ENCODE measurements around the gene RABGAP1.

RABGAP1 gene

GRCh38 chr9:122944960-122945888 lies 4.4 kb downstream of the RABGAP1 start:
- DNase-seq (ENCODE audit: low read depth in 2 of 2), result no peak

- no peak for DNase-seq (ENCODE audit: low read depth in 2 of 2)
These were observed 5.7 kb downstream of the RABGAP1 start for GRCh38 chr9:122946461-122947005.

GRCh38 chr9:122948313-122948712 lies 7.5 kb downstream of the RABGAP1 start:
- no peak for DNase-seq (ENCODE audit: low read depth in 2 of 2)

- DNase-seq (ENCODE audit: low read depth in 2 of 2), result no peak
These were observed 8.9 kb downstream of the RABGAP1 start for GRCh38 chr9:122949696-122950095.

GRCh38 chr9:122950263-122950662 lies 9.4 kb downstream of the RABGAP1 start:
- no peak for DNase-seq (ENCODE audit: low read depth in 2 of 2)

- DNase-seq (ENCODE audit: low read depth in 2 of 2), result no peak
These were observed 10.2 kb downstream of the RABGAP1 start for GRCh38 chr9:122951056-122951455.

GRCh38 chr9:122954253-122954691 lies 13.5 kb downstream of the RABGAP1 start:
- no peak for DNase-seq (ENCODE audit: low read depth in 2 of 2)

GRCh38 chr9:122955961-122956360 lies 15.1 kb downstream of the RABGAP1 start:
- DNase-seq (ENCODE audit: low read depth in 2 of 2), result no peak

- no peak for DNase-seq (ENCODE audit: low read depth in 2 of 2)
These were observed 20.3 kb downstream of the RABGAP1 start for GRCh38 chr9:122961139-122961538.

- DNase-seq (ENCODE audit: low read depth in 2 of 2), result no peak
These were observed 34.4 kb downstream of the RABGAP1 start for GRCh38 chr9:122975196-122975595.

GRCh38 chr9:122978601-122979000 lies 37.8 kb downstream of the RABGAP1 start:
- no peak for DNase-seq (ENCODE audit: low read depth in 2 of 2)

- no peak for DNase-seq (ENCODE audit: low read depth in 2 of 2)
These were observed 45.2 kb downstream of the RABGAP1 start for GRCh38 chr9:122986010-122986409.

GRCh38 chr9:122988141-122988540 lies 47.3 kb downstream of the RABGAP1 start:
- DNase-seq (ENCODE audit: low read depth in 2 of 2), result no peak

GRCh38 chr9:122988920-122989621 lies 48.3 kb downstream of the RABGAP1 start:
- no peak for DNase-seq (ENCODE audit: low read depth in 2 of 2)

GRCh38 chr9:122991370-122991830 lies 50.6 kb downstream of the RABGAP1 start:
- DNase-seq (ENCODE audit: low read depth in 2 of 2), result peak; percentile 5 to 11

- DNase-seq (ENCODE audit: low read depth in 2 of 2), result no peak
These were observed 55.8 kb downstream of the RABGAP1 start for GRCh38 chr9:122996586-122996985.

GRCh38 chr9:122998448-122998847 lies 57.6 kb downstream of the RABGAP1 start:
- DNase-seq (ENCODE audit: low read depth in 2 of 2), result no peak

GRCh38 chr9:123000371-123001068 lies 59.7 kb downstream of the RABGAP1 start:
- no peak for DNase-seq (ENCODE audit: low read depth in 2 of 2)

- DNase-seq (ENCODE audit: low read depth in 2 of 2), result no peak
These were observed 61.9 kb downstream of the RABGAP1 start for GRCh38 chr9:123002754-123003153.

GRCh38 chr9:123003466-123003865 lies 62.6 kb downstream of the RABGAP1 start:
- DNase-seq (ENCODE audit: low read depth in 2 of 2), result no peak

- DNase-seq (ENCODE audit: low read depth in 2 of 2), result no peak
These were observed 65.1 kb downstream of the RABGAP1 start for GRCh38 chr9:123005964-123006363.

- DNase-seq (ENCODE audit: low read depth in 2 of 2), result no peak
These were observed 66.4 kb downstream of the RABGAP1 start for GRCh38 chr9:123007269-123007668.

All from stimulated activated CD4-positive, alpha-beta T cell treated with anti-CD3 and anti-CD28 coated beads, Interleukin-1b, Interleukin-23, amount 100 ng/mL, for 4 hours (primary cell).